Body of pancreas (tissue), 4 donors: ENCODE data around the gene FAM186B. TPM values are rescaled to one million over a fixed set of nuclear protein-coding genes. Genes with fewer than 3 reads are reported as not detected.

Experiments used
- ATAC-seq: fragments of 150-250 bp; one replicate; pipeline ENCODE4 v1.9.1; 2016
- DNase-seq, 4 donors: peaks; one replicate each; pipeline ENCODE4 v3.0.0-alpha.2; 2019
- H3K27ac ChIP-seq, 4 donors: fragments of 200-600 bp; sonication (generic); 1 replicate in 3 of 4; 2 replicates in 1 of 4; pipeline versions ENCODE4 v1.5.1 to v1.6.1; 2016 to 2019; ENCODE audit warnings: mild to moderate bottlenecking in 1 of 4, mixed read lengths in 1 of 4, moderate library complexity in 1 of 4
- H3K27me3 ChIP-seq, 2 donors: fragments of 200-600 bp; sonication (generic); one replicate each; pipeline ENCODE4 v1.6.0; 2016; ENCODE audit warnings: mild to moderate bottlenecking in 1 of 2
- H3K36me3 ChIP-seq, 2 donors: fragments of 200-600 bp; sonication (generic); replicated peaks in 1 of 2; 2 replicates each; pipeline ENCODE4 v1.5.1; 2016; ENCODE audit warnings: low read depth in 2 of 2; ENCODE audit not compliant: insufficient read depth in 1 of 2
- H3K4me1 ChIP-seq: fragments of 200-600 bp; sonication (generic); one replicate; pipeline ENCODE4 v1.6.0; 2016
- H3K4me3 ChIP-seq, 2 donors: fragments of 200-600 bp; sonication (generic); 1 replicate in 1 of 2; 2 replicates in 1 of 2; pipeline ENCODE4 v1.5.1; 2016 to 2019
- H3K9me3 ChIP-seq, 3 donors: fragments of 200-600 bp; sonication (generic); 1 replicate in 2 of 3; 2 replicates in 1 of 3; pipeline ENCODE4 v1.5.1; 2016
- POLR2A ChIP-seq, 3 donors: fragments of 450-650 bp; IDR thresholded peaks; one replicate each; pipeline ENCODE4 v1.6.1; 2016; ENCODE audit warnings: antibody characterized with exemption in 3 of 3, mild to moderate bottlenecking in 2 of 3
- WGBS, 2 donors: methylation state at CpG; one replicate each; pipeline ENCODE4 v1.1.5; 2017; 5-methylcytosine and 5-hydroxymethylcytosine counted together
- intact Hi-C: fragments of 100-400 bp; cut with DNase I; formaldehyde crosslinking; loops from one replicate; pipeline ENCODE4 v1.15.1; 2023
- total RNA-seq, 2 donors: library from RNA; depleted of rRNA; stranded (reverse); fragments of >200 nt; gene quantifications; one replicate each; pipeline ENCODE4 v1.1.0, GENCODE V29; 2016
- TF ChIP-seq, protein P1 (sequence below), 7 experiments: fragments of 450-650 bp in 4 of 7; fragments of 200-600 bp in 3 of 7; sonication (generic) in 3 of 7; IDR thresholded peaks; one replicate each; pipeline ENCODE4 v1.5.1; 2016 to 2019; ENCODE audit warnings: antibody characterized with exemption in 7 of 7

FAM186B gene
- total RNA-seq, 2 donors from 2014 or later = 0.78 TPM; not detected in 1

DNA sequence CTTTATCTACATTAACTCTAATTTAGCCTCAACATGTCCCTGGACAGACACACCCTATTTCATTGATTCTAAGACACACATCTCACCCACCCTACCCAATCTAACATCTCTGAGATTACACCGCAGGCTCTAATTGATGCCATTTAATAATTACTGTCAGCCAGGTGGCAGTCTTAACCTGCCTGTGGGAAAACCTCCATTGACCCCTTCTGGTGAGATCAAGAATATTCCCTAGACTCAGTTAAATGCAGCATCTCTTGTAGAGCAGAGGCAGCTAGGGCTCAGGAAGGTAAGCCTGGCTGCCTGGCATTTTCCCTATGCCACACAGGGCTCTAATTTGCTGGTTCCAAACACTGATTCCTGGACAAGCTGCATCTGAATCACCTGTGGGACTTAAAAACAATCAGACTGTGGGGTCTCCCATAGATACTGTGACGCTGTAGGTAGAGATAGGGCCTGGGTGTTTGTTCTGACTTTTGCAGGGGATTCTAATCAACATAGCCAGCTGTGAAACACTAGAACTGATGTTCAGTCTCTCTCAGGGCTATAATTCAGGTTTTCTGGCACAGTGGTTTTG, 51.8 kb downstream of the FAM186B start:
- WGBS, 2 donors = 51 to 60% methylated on average over 2 of the region's 2 CpGs
- DNase-seq = no peak

GRCh38 chr12:49552899-49553298, 52.5 kb downstream of the FAM186B start:
- intact Hi-C loops = no loop called here
- TF ChIP-seq POLR2A (IDR thresholded peaks at IDR 0.05) = no peak
- TF ChIP-seq, protein P1, sequence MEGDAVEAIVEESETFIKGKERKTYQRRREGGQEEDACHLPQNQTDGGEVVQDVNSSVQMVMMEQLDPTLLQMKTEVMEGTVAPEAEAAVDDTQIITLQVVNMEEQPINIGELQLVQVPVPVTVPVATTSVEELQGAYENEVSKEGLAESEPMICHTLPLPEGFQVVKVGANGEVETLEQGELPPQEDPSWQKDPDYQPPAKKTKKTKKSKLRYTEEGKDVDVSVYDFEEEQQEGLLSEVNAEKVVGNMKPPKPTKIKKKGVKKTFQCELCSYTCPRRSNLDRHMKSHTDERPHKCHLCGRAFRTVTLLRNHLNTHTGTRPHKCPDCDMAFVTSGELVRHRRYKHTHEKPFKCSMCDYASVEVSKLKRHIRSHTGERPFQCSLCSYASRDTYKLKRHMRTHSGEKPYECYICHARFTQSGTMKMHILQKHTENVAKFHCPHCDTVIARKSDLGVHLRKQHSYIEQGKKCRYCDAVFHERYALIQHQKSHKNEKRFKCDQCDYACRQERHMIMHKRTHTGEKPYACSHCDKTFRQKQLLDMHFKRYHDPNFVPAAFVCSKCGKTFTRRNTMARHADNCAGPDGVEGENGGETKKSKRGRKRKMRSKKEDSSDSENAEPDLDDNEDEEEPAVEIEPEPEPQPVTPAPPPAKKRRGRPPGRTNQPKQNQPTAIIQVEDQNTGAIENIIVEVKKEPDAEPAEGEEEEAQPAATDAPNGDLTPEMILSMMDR (IDR thresholded peaks at IDR 0.05) = no peak
- Histone ChIP-seq H3K27ac (no peak overlapping the region), H3K36me3 (peaks cover 0 to 7% of the 10 kb centered on the region in 2 donors), H3K9me3 (no peaks in the 10 kb centered on the region), H3K4me3 (no peak overlapping the region), H3K4me1 (peaks cover 28% of the 10 kb centered on the region), H3K27me3 (no peaks in the 10 kb centered on the region)
- DNase-seq (no peak), ATAC-seq (no peak)
- WGBS, 2 donors = 80 to 93% methylated on average over 8 of the region's 8 CpGs

More for the DNA sequence above, 51.8 kb downstream of the FAM186B start:
- TF ChIP-seq, protein P1 (IDR thresholded peaks at IDR 0.05) = peak in 6 of 7 experiments; percentile 20 to 73 (median 54)
- TF ChIP-seq POLR2A (IDR thresholded peaks at IDR 0.05) = no peak
- Histone ChIP-seq H3K27me3 (no peaks in the 10 kb centered on the region), H3K27ac (no peak overlapping the region), H3K9me3 (no peaks in the 10 kb centered on the region), H3K4me1 (peaks cover 28% of the 10 kb centered on the region), H3K36me3 (peaks cover 4 to 11% of the 10 kb centered on the region in 2 donors), H3K4me3 (no peak overlapping the region)
- intact Hi-C loops = no loop called here
- ATAC-seq = no peak

DNA sequence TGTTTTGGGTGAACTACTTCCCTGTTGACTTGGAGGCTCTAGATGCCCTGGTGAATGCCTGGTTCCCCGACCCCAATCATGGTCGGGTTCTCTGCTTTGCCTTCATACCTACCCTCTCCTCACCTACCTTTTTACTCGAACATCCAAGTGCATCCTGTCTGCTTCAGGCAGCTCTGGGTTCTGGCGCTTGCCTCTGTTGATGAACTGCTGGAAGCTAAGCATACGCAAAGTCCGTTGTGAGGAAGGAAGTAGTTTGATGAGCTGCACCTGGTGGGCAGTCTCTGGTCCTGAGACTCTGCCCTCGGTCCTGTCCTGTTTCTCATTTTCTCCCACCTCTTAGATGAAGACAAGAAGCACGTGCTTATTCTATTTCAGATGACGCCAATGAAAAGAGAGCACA, 53.0 kb downstream of the FAM186B start:
- Histone ChIP-seq H3K36me3 (peaks cover 0 to 2% of the 10 kb centered on the region in 2 donors), H3K9me3 (no peaks in the 10 kb centered on the region), H3K27ac (peak overlapping the region in 3 of 4 donors; percentile 16 to 50 (median 20)), H3K27me3 (no peaks in the 10 kb centered on the region), H3K4me3 (no peak overlapping the region), H3K4me1 (peaks cover 28% of the 10 kb centered on the region)
- WGBS, 2 donors = 76 to 77% methylated on average over 9 of the region's 9 CpGs
- intact Hi-C loops = no loop called here
- TF ChIP-seq, protein P1 (IDR thresholded peaks at IDR 0.05) = no peak
- no peak for TF ChIP-seq POLR2A (IDR thresholded peaks at IDR 0.05)
- ATAC-seq = no peak
- DNase-seq = no peak

DNA sequence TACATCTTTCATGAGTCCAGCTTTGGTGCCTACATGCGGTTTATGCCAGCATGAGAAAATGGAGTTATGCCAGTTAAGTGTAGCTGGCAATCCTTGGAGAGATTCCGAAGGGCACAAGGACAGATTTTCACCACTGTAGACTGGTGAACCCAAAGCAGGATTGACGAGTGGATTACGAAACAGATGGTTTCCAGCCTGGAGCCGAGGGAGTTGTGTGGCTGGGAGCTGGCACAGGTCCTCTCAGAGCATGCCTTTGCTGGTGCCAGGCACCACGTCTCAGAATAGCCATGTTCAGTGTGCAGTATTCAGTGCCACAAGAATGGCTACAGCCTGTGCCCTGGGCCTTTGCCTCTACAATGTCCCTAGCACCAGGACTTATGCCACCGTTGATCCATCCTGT, 53.4 kb downstream of the FAM186B start:
- DNase-seq (peak; percentile 67 to 84 (median 79)), ATAC-seq (peak; percentile 85)

More for the DNA sequence above, 53.4 kb downstream of the FAM186B start:
- intact Hi-C loops = no loop called here
- no peak overlapping the region for H3K4me3 ChIP-seq
- TF ChIP-seq, protein P1 (IDR thresholded peaks at IDR 0.05) = no peak
- TF ChIP-seq POLR2A (IDR thresholded peaks at IDR 0.05) = no peak
- peaks cover 28% of the 10 kb centered on the region for H3K4me1 ChIP-seq
- no peaks in the 10 kb centered on the region for H3K27me3 ChIP-seq
- no peaks in the 10 kb centered on the region for H3K9me3 ChIP-seq
- peak overlapping the region in 3 of 4 donors; percentile 16 to 50 (median 20) for H3K27ac ChIP-seq
- no peaks in the 10 kb centered on the region for H3K36me3 ChIP-seq
- 21 to 24% methylated on average over 7 of the region's 7 CpGs for WGBS, 2 donors
